ENCODE results near the gene SOX30.

- TF ChIP-seq CTCF (IDR thresholded peaks at IDR 0.05), result no peak
- TF ChIP-seq POLR2A (IDR thresholded peaks at IDR 0.05), result no peak
Observed at GRCh38 chr5:157610990-157611389, 41.2 kb downstream of the SOX30 start.

All from esophagus squamous epithelium (tissue), 4 donors.